Epithelial cell of proximal tubule (primary cell): ENCODE data around the gene TSHZ1. TPM values are rescaled to one million over a fixed set of nuclear protein-coding genes. Genes with fewer than 3 reads are reported as not detected.

Source experiments
- DNase-seq: peaks from one replicate; pipeline ENCODE4 v3.0.0-alpha.2; 2011; ENCODE audit warnings: low read depth
- H3K4me3 ChIP-seq: 2 replicates; pipeline ENCODE4 v1.5.1; 2011; ENCODE audit warnings: low read depth, mild to moderate bottlenecking, low read length
- total RNA-seq: library from RNA; depleted of rRNA; stranded (reverse); fragments of >200 nt; gene quantifications from 2 replicates; pipeline ENCODE4 v1.2.3, GENCODE V29; 2015
- TF ChIP-seq, protein P1 (sequence below): conservative IDR thresholded peaks from 2 replicates; pipeline ENCODE4 v1.5.1; 2012; ENCODE audit warnings: low read depth, mild to moderate bottlenecking, low read length

Gene TSHZ1
- total RNA-seq, 1 donor from 2014 or later: 5.1 TPM

DNA sequence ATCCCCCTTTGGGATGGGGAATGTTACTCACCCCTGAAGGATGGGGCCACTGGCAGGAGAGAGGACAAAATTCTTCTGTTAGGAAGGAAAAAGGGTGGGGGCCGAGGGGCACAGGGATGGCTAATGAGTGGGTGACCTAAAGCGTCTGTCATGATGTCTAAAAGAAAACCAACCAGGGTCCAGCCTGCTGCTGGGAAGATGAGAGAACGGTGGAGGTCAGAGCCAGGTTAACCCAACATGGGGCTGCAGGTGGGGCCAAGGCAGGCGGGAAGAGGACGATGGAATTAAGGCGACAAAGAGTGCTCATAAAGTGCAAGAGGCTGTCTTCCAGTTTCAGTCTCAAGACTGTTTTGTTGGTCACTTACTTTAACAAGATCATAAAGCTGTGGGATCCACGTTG is 126.8 kb downstream of the TSHZ1 start:
- no peak for DNase-seq
- TF ChIP-seq, protein P1, sequence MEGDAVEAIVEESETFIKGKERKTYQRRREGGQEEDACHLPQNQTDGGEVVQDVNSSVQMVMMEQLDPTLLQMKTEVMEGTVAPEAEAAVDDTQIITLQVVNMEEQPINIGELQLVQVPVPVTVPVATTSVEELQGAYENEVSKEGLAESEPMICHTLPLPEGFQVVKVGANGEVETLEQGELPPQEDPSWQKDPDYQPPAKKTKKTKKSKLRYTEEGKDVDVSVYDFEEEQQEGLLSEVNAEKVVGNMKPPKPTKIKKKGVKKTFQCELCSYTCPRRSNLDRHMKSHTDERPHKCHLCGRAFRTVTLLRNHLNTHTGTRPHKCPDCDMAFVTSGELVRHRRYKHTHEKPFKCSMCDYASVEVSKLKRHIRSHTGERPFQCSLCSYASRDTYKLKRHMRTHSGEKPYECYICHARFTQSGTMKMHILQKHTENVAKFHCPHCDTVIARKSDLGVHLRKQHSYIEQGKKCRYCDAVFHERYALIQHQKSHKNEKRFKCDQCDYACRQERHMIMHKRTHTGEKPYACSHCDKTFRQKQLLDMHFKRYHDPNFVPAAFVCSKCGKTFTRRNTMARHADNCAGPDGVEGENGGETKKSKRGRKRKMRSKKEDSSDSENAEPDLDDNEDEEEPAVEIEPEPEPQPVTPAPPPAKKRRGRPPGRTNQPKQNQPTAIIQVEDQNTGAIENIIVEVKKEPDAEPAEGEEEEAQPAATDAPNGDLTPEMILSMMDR: no peak

DNA sequence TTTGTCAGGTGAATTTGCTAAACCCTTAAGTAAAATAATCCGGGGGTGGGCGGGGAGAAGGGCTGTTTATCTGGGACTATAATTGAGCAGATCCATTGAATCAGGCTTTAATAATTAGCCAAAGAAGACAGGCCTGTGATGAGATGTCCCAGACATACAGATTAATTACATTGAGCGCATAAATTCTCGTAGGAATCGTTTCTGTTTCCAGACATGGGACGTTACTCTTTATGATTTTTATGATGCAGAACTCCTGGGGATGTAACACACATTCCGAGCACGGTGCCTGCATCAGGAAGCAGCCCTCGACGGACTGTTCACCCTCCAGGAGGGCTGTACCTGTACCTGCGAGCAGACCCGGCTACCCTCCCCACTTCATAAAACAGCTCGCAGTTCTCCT is 128.0 kb downstream of the TSHZ1 start:
- DNase-seq: no peak
- TF ChIP-seq, protein P1: no peak
- H3K4me3 ChIP-seq: no peak overlapping the region

More for the DNA sequence above, 126.8 kb downstream of the TSHZ1 start:
- H3K4me3 ChIP-seq: no peak overlapping the region

Other genes with a start within 250 kb of the TSHZ1 start
- gene PTGR3, start 1.7 kb upstream of the TSHZ1 start, total RNA-seq: 7.8 and 11.8 TPM in 2 replicates
- gene SMIM21, start 216.9 kb downstream of the TSHZ1 start, total RNA-seq: not detected in 2 replicates